Esophagus squamous epithelium (tissue), 5 donors: Measurements from ENCODE around the gene MYZAP. TPM values are rescaled to one million over a fixed set of nuclear protein-coding genes. Genes with fewer than 3 reads are reported as not detected.

Experiments used
- DNase-seq: peaks from one replicate; lab custom pipeline; 2025; lab: John Stamatoyannopoulos, UW
- H3K27ac ChIP-seq, 4 donors: fragments of 200-600 bp; sonication (generic); one replicate each; pipeline ENCODE4 v1.5.1; 2016 to 2019; ENCODE audit warnings: mild to moderate bottlenecking in 1 of 4
- H3K27me3 ChIP-seq, 4 donors: fragments of 200-600 bp; sonication (generic); 1 replicate in 3 of 4; 2 replicates in 1 of 4; pipeline versions ENCODE4 v1.5.1 to v1.6.0; 2017 to 2021; ENCODE audit warnings: antibody characterized with exemption in 1 of 4
- H3K36me3 ChIP-seq, 3 donors: fragments of 200-600 bp; sonication (generic); one replicate each; pipeline ENCODE4 v1.5.1; 2016 to 2019
- H3K4me1 ChIP-seq, 3 donors: fragments of 200-600 bp; sonication (generic); one replicate each; pipeline ENCODE4 v1.5.1; 2017 to 2019
- H3K4me3 ChIP-seq, 4 donors: fragments of 200-600 bp; sonication (generic); 1 replicate in 3 of 4; 2 replicates in 1 of 4; pipeline ENCODE4 v1.5.1; 2016 to 2019; ENCODE audit warnings: mild to moderate bottlenecking in 2 of 4, moderate library complexity in 1 of 4
- H3K9me3 ChIP-seq, 3 donors: fragments of 200-600 bp; sonication (generic); one replicate each; pipeline ENCODE4 v1.5.1; 2016 to 2019
- POLR2A ChIP-seq, 4 donors: fragments of 450-650 bp; IDR thresholded peaks; one replicate each; pipeline ENCODE4 v1.6.1; 2017; ENCODE audit warnings: antibody characterized with exemption in 4 of 4, mild to moderate bottlenecking in 4 of 4, moderate library complexity in 3 of 4
- WGBS, 2 donors: methylation state at CpG; one replicate each; pipeline ENCODE4 v1.1.5; 2018; 5-methylcytosine and 5-hydroxymethylcytosine counted together
- intact Hi-C: fragments of 100-400 bp; cut with DNase I; formaldehyde crosslinking; loops from one replicate; pipeline ENCODE4 v1.15.0; 2022
- total RNA-seq, 4 donors: library from RNA; depleted of rRNA; stranded (reverse); fragments of >200 nt; gene quantifications; one replicate each; pipeline ENCODE4 v1.1.0, GENCODE V29; 2016
- TF ChIP-seq, protein P1 (sequence below), 6 experiments: fragments of 450-650 bp in 4 of 6; fragments of 200-600 bp in 2 of 6; sonication (generic) in 2 of 6; IDR thresholded peaks; one replicate each; pipeline ENCODE4 v1.5.1; 2016 to 2019; ENCODE audit warnings: antibody characterized with exemption in 6 of 6, mild to moderate bottlenecking in 4 of 6, moderate library complexity in 4 of 6
- donor health status: DM: yes; HTN: yes; CAD: no.

Gene MYZAP
- total RNA-seq, 4 donors from 2014 or later = 21.2 to 36.0 (median 26.5) TPM

DNA sequence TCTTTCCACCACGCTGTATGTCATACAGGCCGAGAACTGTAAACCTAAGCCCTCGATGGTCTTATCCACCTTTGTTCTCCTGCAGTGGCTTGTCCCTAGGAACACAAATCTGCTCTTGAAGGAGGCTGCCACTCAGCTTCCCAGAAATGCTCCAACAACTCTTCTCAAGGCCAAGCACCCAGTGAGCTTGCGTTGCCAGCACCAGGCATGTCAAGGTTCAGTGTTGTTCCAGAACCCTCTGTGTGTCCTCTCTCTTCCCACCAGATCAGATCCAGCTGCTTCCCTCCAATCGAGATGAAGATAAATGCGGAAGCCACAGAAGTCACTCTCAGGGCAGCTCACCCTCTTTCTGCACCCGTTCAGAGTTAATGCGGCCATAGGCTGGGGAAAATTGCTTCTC is 11.3 kb upstream of the MYZAP start:
- Histone ChIP-seq H3K9me3 (peaks cover 0 to 18% (median 14%) of the 10 kb centered on the region in 3 donors), H3K4me3 (no peak overlapping the region), H3K36me3 (no peaks in the 10 kb centered on the region), H3K27me3 (peaks cover 0 to 32% (median 0%) of the 10 kb centered on the region in 4 donors), H3K4me1 (no peaks in the 10 kb centered on the region), H3K27ac (no peak overlapping the region)
- WGBS, 2 donors = 78 to 87% methylated on average over 8 of the region's 8 CpGs
- no peak for DNase-seq
- no peak for TF ChIP-seq POLR2A (IDR thresholded peaks at IDR 0.05)
- TF ChIP-seq, protein P1, sequence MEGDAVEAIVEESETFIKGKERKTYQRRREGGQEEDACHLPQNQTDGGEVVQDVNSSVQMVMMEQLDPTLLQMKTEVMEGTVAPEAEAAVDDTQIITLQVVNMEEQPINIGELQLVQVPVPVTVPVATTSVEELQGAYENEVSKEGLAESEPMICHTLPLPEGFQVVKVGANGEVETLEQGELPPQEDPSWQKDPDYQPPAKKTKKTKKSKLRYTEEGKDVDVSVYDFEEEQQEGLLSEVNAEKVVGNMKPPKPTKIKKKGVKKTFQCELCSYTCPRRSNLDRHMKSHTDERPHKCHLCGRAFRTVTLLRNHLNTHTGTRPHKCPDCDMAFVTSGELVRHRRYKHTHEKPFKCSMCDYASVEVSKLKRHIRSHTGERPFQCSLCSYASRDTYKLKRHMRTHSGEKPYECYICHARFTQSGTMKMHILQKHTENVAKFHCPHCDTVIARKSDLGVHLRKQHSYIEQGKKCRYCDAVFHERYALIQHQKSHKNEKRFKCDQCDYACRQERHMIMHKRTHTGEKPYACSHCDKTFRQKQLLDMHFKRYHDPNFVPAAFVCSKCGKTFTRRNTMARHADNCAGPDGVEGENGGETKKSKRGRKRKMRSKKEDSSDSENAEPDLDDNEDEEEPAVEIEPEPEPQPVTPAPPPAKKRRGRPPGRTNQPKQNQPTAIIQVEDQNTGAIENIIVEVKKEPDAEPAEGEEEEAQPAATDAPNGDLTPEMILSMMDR (IDR thresholded peaks at IDR 0.05) = no peak
- intact Hi-C loops = no loop called here

DNA sequence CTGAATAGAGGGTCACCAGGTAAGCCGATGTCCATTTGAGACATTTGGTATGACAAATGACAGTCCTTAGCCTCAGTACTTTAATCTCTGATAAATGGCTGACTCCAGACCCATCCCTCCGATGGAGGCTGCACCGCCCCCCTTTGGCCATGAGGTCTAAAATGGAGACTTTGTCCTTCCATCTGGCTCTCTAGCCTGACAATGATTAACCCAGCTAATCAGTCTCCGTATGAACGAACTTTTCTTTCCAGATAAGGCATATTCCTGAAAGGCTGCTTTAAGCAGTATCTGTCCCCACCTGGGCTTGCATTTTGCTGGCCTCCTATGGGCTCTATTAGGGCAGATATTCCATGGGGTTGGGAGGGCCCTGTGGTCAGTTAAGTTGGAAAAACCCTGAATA is 10.8 kb upstream of the MYZAP start:
- peaks cover 0 to 18% (median 14%) of the 10 kb centered on the region in 3 donors for H3K9me3 ChIP-seq
- no peak for DNase-seq
- H3K4me1 ChIP-seq = no peaks in the 10 kb centered on the region
- peaks cover 0 to 32% (median 0%) of the 10 kb centered on the region in 4 donors for H3K27me3 ChIP-seq
- H3K36me3 ChIP-seq = no peaks in the 10 kb centered on the region
- WGBS, 2 donors = 76 to 93% methylated on average over 5 of the region's 5 CpGs
- TF ChIP-seq, protein P1 (IDR thresholded peaks at IDR 0.05) = no peak
- no peak for TF ChIP-seq POLR2A (IDR thresholded peaks at IDR 0.05)
- no peak overlapping the region for H3K4me3 ChIP-seq
- intact Hi-C loops = no loop called here
- H3K27ac ChIP-seq = no peak overlapping the region

DNA sequence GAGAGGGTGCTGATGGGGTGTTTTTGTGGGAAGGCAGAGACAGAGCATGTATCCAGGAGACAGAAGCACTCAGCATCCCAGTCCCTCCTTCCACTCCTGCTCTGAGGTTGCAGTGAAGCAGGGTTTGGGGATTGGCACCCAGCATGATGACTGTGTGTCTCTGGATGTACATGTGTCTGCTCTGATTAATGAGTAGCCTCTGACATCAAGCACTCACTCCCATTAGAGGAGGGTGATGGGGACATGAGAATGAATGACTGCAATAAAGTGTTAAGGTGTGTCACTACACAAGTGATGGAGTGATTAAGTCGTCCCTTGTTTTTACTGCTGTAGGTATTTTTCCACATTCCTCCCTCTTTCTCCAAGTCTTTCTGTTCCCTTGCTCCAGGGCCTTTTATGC is 9.6 kb upstream of the MYZAP start:
- Histone ChIP-seq H3K27ac (no peak overlapping the region), H3K9me3 (peaks cover 0 to 18% (median 14%) of the 10 kb centered on the region in 3 donors), H3K36me3 (no peaks in the 10 kb centered on the region), H3K4me1 (no peaks in the 10 kb centered on the region), H3K4me3 (no peak overlapping the region), H3K27me3 (peaks cover 0 to 32% (median 0%) of the 10 kb centered on the region in 4 donors)
- TF ChIP-seq, protein P1 (IDR thresholded peaks at IDR 0.05) = no peak
- no peak for TF ChIP-seq POLR2A (IDR thresholded peaks at IDR 0.05)
- intact Hi-C loops = no loop called here
- no peak for DNase-seq
- WGBS, 2 donors = 73 to 74% methylated on average over 1 of the region's 1 CpG

DNA sequence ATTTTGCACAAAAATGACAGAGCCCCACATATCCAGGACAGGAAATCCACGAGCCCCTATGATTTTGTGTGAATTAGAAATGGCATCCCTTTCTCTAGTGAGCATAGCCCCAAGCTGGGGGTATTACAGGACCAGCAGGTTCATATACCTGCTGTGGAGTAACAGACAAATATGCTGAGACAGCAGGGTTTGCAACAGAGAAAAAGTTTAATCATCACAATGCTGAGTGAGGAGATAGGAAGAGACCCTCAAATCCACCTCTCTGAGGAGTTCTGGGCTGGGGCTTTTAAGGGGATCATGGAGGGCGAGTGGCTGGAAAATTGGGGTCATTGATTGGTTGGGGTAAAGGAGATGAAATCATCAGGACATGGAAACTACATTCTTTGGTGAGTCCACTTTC is 8.4 kb upstream of the MYZAP start:
- Histone ChIP-seq H3K27ac (no peak overlapping the region), H3K27me3 (peaks cover 0 to 32% (median 0%) of the 10 kb centered on the region in 4 donors), H3K4me3 (no peak overlapping the region), H3K36me3 (no peaks in the 10 kb centered on the region), H3K4me1 (peaks cover 0 to 10% (median 0%) of the 10 kb centered on the region in 3 donors), H3K9me3 (peaks cover 0 to 18% (median 14%) of the 10 kb centered on the region in 3 donors)
- intact Hi-C loops = no loop called here
- TF ChIP-seq POLR2A (IDR thresholded peaks at IDR 0.05) = no peak
- TF ChIP-seq, protein P1 (IDR thresholded peaks at IDR 0.05) = no peak
- no peak for DNase-seq
- WGBS, 2 donors = 46 to 64% methylated on average over 2 of the region's 2 CpGs

DNA sequence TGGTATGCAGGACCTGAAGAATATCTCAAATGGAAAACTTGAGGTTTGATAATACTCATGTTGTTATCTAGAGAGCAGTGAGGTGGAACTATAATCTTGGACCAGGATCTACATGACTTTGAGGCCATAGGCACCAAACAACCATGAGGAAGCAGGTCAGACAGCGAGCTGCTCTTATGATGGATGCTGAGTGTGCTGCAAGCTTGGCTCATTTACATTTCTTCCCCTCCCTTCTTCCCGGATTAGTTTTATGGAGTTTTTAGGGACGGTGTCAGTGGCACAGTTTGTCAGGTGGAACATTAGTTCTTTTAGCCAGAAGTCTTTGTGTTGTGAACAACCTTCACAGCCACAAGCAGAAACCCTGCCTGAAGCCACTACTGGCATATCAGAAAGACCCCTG is 8.0 kb upstream of the MYZAP start:
- Histone ChIP-seq H3K36me3 (no peaks in the 10 kb centered on the region), H3K9me3 (peaks cover 0 to 18% (median 14%) of the 10 kb centered on the region in 3 donors), H3K4me3 (no peak overlapping the region), H3K27me3 (peaks cover 0 to 31% (median 0%) of the 10 kb centered on the region in 4 donors), H3K27ac (no peak overlapping the region), H3K4me1 (peaks cover 0 to 15% (median 0%) of the 10 kb centered on the region in 3 donors)
- TF ChIP-seq POLR2A (IDR thresholded peaks at IDR 0.05) = no peak
- TF ChIP-seq, protein P1 (IDR thresholded peaks at IDR 0.05) = no peak
- intact Hi-C loops = no loop called here
- WGBS, 2 donors = 72 to 88% methylated on average over 3 of the region's 3 CpGs
- DNase-seq = no peak
